Panc1 (cell line): Measurements from ENCODE around the gene SKA2.

ENCODE experiments used
- POLR2AphosphoS5 ChIP-seq: IDR thresholded peaks from 2 replicates; pipeline ENCODE4 v1.6.1; 2012; ENCODE audit warnings: mild to moderate bottlenecking, low read depth, low read length, moderate library complexity
- SIN3A ChIP-seq: IDR thresholded peaks from 2 replicates; pipeline ENCODE4 v1.6.1; 2012; ENCODE audit warnings: low read depth, mild to moderate bottlenecking, low read length, moderate library complexity, borderline replicate concordance; ENCODE audit not compliant: insufficient read depth
- TCF7L2 ChIP-seq: IDR thresholded peaks from 2 replicates; pipeline ENCODE4 v1.6.1; 2011; ENCODE audit warnings: mild to moderate bottlenecking, low read depth, low read length, inconsistent platforms
- TF ChIP-seq, protein P1 (sequence below): fragments of 450-650 bp; IDR thresholded peaks from 2 replicates; pipeline ENCODE4 v1.5.1; 2017; ENCODE audit warnings: mild to moderate bottlenecking

DNA sequence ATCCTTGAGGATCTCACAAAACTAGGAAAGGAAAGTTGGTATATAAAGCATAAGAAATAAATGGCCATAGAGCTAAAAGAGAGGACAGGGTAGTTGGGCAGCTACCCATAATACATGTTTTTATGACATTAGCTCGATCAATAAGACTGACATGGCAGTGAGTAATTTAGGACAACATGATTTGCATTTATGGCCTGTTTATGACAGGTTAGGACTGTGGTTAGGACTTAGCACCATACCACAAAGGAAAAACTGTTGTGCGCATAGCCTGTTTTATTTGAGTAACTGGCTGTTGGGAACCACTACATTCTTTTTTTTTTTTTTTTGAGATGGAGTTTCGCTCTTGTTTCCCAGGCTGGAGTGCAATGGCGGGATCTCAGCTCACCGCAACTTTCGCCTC, 30.3 kb downstream of the SKA2 start:
- TF ChIP-seq, protein P1, sequence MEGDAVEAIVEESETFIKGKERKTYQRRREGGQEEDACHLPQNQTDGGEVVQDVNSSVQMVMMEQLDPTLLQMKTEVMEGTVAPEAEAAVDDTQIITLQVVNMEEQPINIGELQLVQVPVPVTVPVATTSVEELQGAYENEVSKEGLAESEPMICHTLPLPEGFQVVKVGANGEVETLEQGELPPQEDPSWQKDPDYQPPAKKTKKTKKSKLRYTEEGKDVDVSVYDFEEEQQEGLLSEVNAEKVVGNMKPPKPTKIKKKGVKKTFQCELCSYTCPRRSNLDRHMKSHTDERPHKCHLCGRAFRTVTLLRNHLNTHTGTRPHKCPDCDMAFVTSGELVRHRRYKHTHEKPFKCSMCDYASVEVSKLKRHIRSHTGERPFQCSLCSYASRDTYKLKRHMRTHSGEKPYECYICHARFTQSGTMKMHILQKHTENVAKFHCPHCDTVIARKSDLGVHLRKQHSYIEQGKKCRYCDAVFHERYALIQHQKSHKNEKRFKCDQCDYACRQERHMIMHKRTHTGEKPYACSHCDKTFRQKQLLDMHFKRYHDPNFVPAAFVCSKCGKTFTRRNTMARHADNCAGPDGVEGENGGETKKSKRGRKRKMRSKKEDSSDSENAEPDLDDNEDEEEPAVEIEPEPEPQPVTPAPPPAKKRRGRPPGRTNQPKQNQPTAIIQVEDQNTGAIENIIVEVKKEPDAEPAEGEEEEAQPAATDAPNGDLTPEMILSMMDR = no peak
- TF ChIP-seq POLR2AphosphoS5 = no peak
- no peak for TF ChIP-seq SIN3A
- no peak for TF ChIP-seq TCF7L2
